Mesendoderm (in vitro differentiated cells): ENCODE measurements around the gene NAV2.
A peak's percentile ranks its signal among the peaks of the same experiment; 100 is the strongest.

Experiments
- DNase-seq: peaks from one replicate; pipeline ENCODE4 v3.0.0; 2013
- H2AK5ac ChIP-seq: 2 replicates; pipeline ENCODE4 v1.6.1; 2013; ENCODE audit warnings: low read length, inconsistent platforms
- H2BK120ac ChIP-seq: 2 replicates; pipeline ENCODE4 v1.6.1; 2013; ENCODE audit warnings: low read depth, mild to moderate bottlenecking, low read length, moderate library complexity, mixed read lengths
- H2BK15ac ChIP-seq: replicated peaks from 2 replicates; pipeline ENCODE4 v1.6.1; 2013; ENCODE audit warnings: low read depth, mild to moderate bottlenecking, moderate library complexity
- H2BK5ac ChIP-seq: 2 replicates; pipeline ENCODE4 v1.6.1; 2013; ENCODE audit warnings: low read length, inconsistent platforms
- H3K18ac ChIP-seq: 2 replicates; pipeline ENCODE4 v1.6.1; 2013; ENCODE audit warnings: mild to moderate bottlenecking, low read length, mixed read lengths
- H3K23ac ChIP-seq: one replicate; pipeline ENCODE4 v1.6.1; 2013; ENCODE audit warnings: low read length
- H3K27ac ChIP-seq: 2 replicates; pipeline ENCODE4 v1.5.1; 2013; ENCODE audit warnings: low read depth, mild to moderate bottlenecking, inconsistent platforms, low read length, moderate library complexity
- H3K27me3 ChIP-seq: 2 replicates; pipeline ENCODE4 v1.6.1; 2013; ENCODE audit warnings: low read length, control low read depth, mild to moderate bottlenecking, inconsistent platforms; ENCODE audit not compliant: insufficient read depth, poor library complexity
- H3K36me3 ChIP-seq: 2 replicates; pipeline ENCODE4 v1.6.1; 2013; ENCODE audit warnings: low read length, inconsistent platforms; ENCODE audit not compliant: control insufficient read depth, insufficient read depth
- H3K4ac ChIP-seq: one replicate; pipeline ENCODE4 v1.6.1; 2013; ENCODE audit warnings: low read depth, mild to moderate bottlenecking, low read length, moderate library complexity
- H3K4me1 ChIP-seq: 2 replicates; pipeline ENCODE4 v1.6.1; 2013; ENCODE audit warnings: low read depth, low read length, inconsistent platforms; ENCODE audit not compliant: control insufficient read depth
- H3K4me2 ChIP-seq: 2 replicates; pipeline ENCODE4 v1.6.1; 2013; ENCODE audit warnings: low read length
- H3K4me3 ChIP-seq: 2 replicates; pipeline ENCODE4 v1.5.1; 2013; ENCODE audit warnings: mild to moderate bottlenecking, low read length
- H3K56ac ChIP-seq: one replicate; pipeline ENCODE4 v1.6.1; 2013; ENCODE audit warnings: low read length
- H3K79me1 ChIP-seq: 2 replicates; pipeline ENCODE4 v1.6.1; 2013; ENCODE audit warnings: low read length, inconsistent platforms
- H3K79me2 ChIP-seq: 2 replicates; pipeline ENCODE4 v1.6.1; 2013; ENCODE audit warnings: mild to moderate bottlenecking, low read length; ENCODE audit not compliant: control insufficient read depth, insufficient read depth
- H3K9ac ChIP-seq: 2 replicates; pipeline ENCODE4 v1.6.1; 2013; ENCODE audit warnings: low read length, inconsistent platforms
- H4K5ac ChIP-seq: one replicate; pipeline ENCODE4 v1.6.1; 2013; ENCODE audit warnings: low read length
- H4K8ac ChIP-seq: one replicate; pipeline ENCODE4 v1.6.1; 2013; ENCODE audit warnings: low read depth, mild to moderate bottlenecking, control low read depth, low read length, moderate library complexity
- WGBS: extraction: QIAGEN DNeasy Blood & Tissue Kit; methylation state at CpG from one replicate; pipeline ENCODE4 v1.1.7; 2013; ENCODE audit warnings: low lambda C conversion rate, missing lambda C conversion rate; ENCODE audit not compliant: insufficient coverage; ENCODE audit errors: extremely low coverage; 5-methylcytosine and 5-hydroxymethylcytosine counted together

Gene NAV2

GRCh38 chr11:19724765-19725164, 12.1 kb downstream of the NAV2 start:
- DNase-seq, result no peak
- Histone ChIP-seq H3K4me3 (no peak overlapping the region), H2BK120ac (no peak overlapping the region), H3K4me1 (no peaks in the 10 kb centered on the region), H2BK5ac (no peak overlapping the region), H4K8ac (no peak overlapping the region), H3K36me3 (no peaks in the 10 kb centered on the region), H2BK15ac (no peak overlapping the region), H3K18ac (no peak overlapping the region), H3K9ac (no peak overlapping the region), H3K79me2 (no peaks in the 10 kb centered on the region), H3K56ac (no peak overlapping the region), H3K27ac (no peak overlapping the region), H4K5ac (no peak overlapping the region), H3K79me1 (no peaks in the 10 kb centered on the region), H3K4ac (no peak overlapping the region), H2AK5ac (no peak overlapping the region), H3K4me2 (no peak overlapping the region), H3K23ac (no peak overlapping the region), H3K27me3 (no peaks in the 10 kb centered on the region)
- no CpG with 5 or more reads among the region's 2 CpGs for WGBS

DNA sequence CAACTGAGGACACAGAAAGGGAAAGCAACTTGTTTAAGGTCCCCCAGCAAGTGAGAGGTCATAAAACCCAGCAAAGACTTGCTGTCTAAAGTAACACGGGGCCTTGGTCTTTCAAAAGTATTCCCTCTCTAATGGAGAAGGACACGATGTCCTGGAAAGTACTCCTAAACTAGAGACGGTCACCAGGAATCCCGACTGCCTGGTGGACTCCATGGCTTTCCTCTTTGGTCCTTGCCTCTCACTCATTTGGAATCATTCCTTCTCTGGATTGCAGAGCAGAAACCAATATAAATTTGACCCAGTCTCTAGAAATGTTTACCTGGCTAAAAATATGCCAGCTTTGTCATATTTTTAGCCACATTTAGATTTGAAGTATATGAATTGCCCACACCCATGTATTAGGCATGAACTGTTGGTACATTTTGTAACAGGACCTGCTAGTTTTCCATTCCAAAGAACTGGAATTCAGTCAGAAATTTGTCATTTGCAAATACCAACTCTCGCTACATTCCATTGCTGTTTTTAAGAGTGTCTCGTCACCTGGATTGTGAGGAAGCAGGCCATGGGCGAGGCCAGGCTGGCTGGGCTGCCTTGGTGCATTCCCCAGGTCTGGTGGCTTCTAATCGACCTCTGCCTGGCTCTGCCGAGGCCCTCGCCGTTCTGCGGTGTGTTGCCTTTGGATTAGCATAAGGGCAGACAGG, 12.9 kb downstream of the NAV2 start:
- no peak overlapping the region for H3K4me2 ChIP-seq
- H3K9ac ChIP-seq, result no peak overlapping the region
- no peak overlapping the region for H2BK5ac ChIP-seq
- H3K56ac ChIP-seq, result no peak overlapping the region
- H2BK15ac ChIP-seq, result no peak overlapping the region
- DNase-seq, result peak; percentile 36
- no CpG with 5 or more reads among the region's 12 CpGs for WGBS
- H2BK120ac ChIP-seq, result no peak overlapping the region
- no peak overlapping the region for H2AK5ac ChIP-seq
- no peaks in the 10 kb centered on the region for H3K4me1 ChIP-seq
- H3K4me3 ChIP-seq, result no peak overlapping the region
- no peak overlapping the region for H3K27ac ChIP-seq
- H4K8ac ChIP-seq, result no peak overlapping the region
- H3K23ac ChIP-seq, result no peak overlapping the region
- H3K36me3 ChIP-seq, result no peaks in the 10 kb centered on the region
- H3K79me1 ChIP-seq, result no peaks in the 10 kb centered on the region
- no peak overlapping the region for H3K18ac ChIP-seq
- H3K27me3 ChIP-seq, result no peaks in the 10 kb centered on the region
- H3K4ac ChIP-seq, result no peak overlapping the region
- no peaks in the 10 kb centered on the region for H3K79me2 ChIP-seq
- no peak overlapping the region for H4K5ac ChIP-seq

DNA sequence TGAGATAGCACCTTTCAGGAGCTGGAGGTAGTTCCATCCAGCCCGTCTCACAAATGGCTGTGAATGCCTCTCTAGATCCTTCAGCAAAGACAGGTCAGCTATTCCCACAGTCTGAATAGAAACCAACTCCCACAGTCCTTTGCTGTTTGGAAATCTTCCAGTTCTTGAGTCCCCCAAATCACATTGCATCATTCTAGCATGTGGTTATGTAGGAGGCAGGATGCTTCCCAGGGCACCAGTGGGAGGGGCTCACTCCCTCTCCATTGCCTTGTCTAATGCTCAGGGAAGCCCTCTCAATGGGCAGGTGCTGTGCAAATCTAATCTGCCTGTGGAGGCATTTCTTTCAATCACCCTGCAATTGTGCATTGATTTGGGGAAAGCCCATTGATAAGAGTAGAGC, 14.6 kb downstream of the NAV2 start:
- Histone ChIP-seq H3K23ac (no peak overlapping the region), H4K5ac (no peak overlapping the region), H3K36me3 (no peaks in the 10 kb centered on the region), H2BK5ac (no peak overlapping the region), H3K79me1 (no peaks in the 10 kb centered on the region), H4K8ac (no peak overlapping the region), H3K4me3 (no peak overlapping the region), H2BK120ac (no peak overlapping the region), H3K4me1 (no peaks in the 10 kb centered on the region), H3K4ac (no peak overlapping the region), H3K9ac (no peak overlapping the region), H3K4me2 (no peak overlapping the region), H2BK15ac (no peak overlapping the region), H3K27ac (no peak overlapping the region), H3K18ac (no peak overlapping the region), H2AK5ac (no peak overlapping the region), H3K79me2 (no peaks in the 10 kb centered on the region), H3K27me3 (no peaks in the 10 kb centered on the region), H3K56ac (no peak overlapping the region)
- WGBS, result no CpG with 5 or more reads among the region's 1 CpG
- DNase-seq, result no peak

DNA sequence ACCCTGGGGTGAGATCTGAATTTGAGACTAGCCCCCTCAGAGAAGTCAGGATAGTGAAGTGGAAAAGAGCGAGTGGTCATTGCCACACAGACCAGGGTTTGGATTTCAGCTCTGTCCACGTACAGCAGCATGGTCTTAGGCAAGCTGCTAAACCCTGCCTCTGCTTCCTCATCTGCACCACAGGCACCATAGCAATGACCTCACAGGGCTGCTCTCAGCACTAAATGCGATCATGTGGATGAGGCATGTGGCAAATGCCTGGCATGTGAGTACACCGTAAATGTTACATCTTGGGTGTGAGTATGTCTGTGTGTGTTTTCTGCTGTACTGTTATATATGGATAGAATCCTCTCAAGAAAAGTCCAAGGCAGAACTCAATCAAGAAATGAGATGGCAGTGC, 15.8 kb downstream of the NAV2 start:
- H3K27ac ChIP-seq, result no peak overlapping the region
- no peak overlapping the region for H2AK5ac ChIP-seq
- peak; percentile 33 for DNase-seq
- no peak overlapping the region for H3K4me2 ChIP-seq
- no peak overlapping the region for H2BK5ac ChIP-seq
- H3K18ac ChIP-seq, result no peak overlapping the region
- H4K5ac ChIP-seq, result no peak overlapping the region
- H3K4me1 ChIP-seq, result no peaks in the 10 kb centered on the region
- no peaks in the 10 kb centered on the region for H3K27me3 ChIP-seq
- H4K8ac ChIP-seq, result no peak overlapping the region
- no peaks in the 10 kb centered on the region for H3K36me3 ChIP-seq
- no CpG with 5 or more reads among the region's 4 CpGs for WGBS
- H2BK120ac ChIP-seq, result no peak overlapping the region
- H3K56ac ChIP-seq, result no peak overlapping the region
- no peak overlapping the region for H3K9ac ChIP-seq
- H3K4ac ChIP-seq, result no peak overlapping the region
- H3K79me1 ChIP-seq, result no peaks in the 10 kb centered on the region
- no peak overlapping the region for H3K23ac ChIP-seq
- H2BK15ac ChIP-seq, result no peak overlapping the region
- H3K79me2 ChIP-seq, result no peaks in the 10 kb centered on the region
- H3K4me3 ChIP-seq, result no peak overlapping the region

DNA sequence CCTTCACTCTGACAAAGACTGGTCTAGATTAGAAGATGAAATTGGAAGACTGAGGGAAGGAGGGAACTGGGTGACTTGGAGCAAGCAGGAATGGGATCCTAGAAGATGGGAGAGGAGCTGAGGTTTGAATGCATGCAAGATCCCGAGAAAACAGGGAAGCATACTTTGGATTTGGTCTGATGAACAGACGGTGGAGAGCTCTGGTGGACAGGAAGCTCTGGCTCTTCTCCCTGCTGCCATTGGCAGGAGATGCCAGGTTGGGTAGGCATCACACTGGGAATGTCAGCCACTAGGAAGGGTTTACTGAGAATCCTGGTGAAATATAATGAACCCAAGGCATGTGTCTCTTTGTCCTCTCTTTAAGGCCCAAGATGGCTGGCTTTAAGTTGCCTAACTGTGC, 16.5 kb downstream of the NAV2 start:
- Histone ChIP-seq H3K23ac (no peak overlapping the region), H4K8ac (no peak overlapping the region), H3K36me3 (no peaks in the 10 kb centered on the region), H3K4me1 (no peaks in the 10 kb centered on the region), H3K4me2 (no peak overlapping the region), H3K27me3 (no peaks in the 10 kb centered on the region), H3K79me2 (no peaks in the 10 kb centered on the region), H2BK120ac (no peak overlapping the region), H3K56ac (no peak overlapping the region), H3K79me1 (no peaks in the 10 kb centered on the region), H3K18ac (no peak overlapping the region), H2BK15ac (no peak overlapping the region), H3K9ac (no peak overlapping the region), H2BK5ac (no peak overlapping the region), H3K27ac (no peak overlapping the region), H3K4me3 (no peak overlapping the region), H4K5ac (no peak overlapping the region), H2AK5ac (no peak overlapping the region), H3K4ac (no peak overlapping the region)
- no CpG with 5 or more reads among the region's 2 CpGs for WGBS
- no peak for DNase-seq

DNA sequence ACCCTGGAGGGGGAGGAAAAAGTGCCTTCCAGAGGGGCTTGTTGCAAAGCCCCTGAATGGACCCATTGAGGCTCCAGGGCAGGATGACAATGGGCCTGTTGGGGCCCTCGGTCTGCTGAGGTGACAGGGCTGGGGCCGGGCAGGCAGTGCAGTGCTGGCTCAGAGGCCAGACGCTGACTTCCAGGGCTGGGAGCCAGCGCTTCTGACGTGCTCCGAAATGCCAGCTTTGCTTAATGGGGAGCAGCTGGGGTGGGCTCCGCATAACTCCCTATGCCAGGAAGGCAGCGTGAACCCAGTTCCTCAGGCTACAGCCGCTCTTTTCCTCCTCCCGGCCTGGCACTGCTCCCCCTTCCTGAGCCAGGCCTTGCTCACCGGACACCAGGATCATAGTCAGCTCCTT, 17.7 kb downstream of the NAV2 start:
- Histone ChIP-seq H3K79me1 (no peaks in the 10 kb centered on the region), H4K5ac (no peak overlapping the region), H3K4me2 (no peak overlapping the region), H3K36me3 (no peaks in the 10 kb centered on the region), H3K4me1 (no peaks in the 10 kb centered on the region), H2BK15ac (no peak overlapping the region), H4K8ac (no peak overlapping the region), H2AK5ac (no peak overlapping the region), H3K56ac (no peak overlapping the region), H3K23ac (no peak overlapping the region), H3K18ac (no peak overlapping the region), H3K27me3 (no peaks in the 10 kb centered on the region), H2BK5ac (no peak overlapping the region), H3K4ac (no peak overlapping the region), H3K9ac (no peak overlapping the region), H2BK120ac (no peak overlapping the region), H3K27ac (no peak overlapping the region), H3K4me3 (no peak overlapping the region), H3K79me2 (no peaks in the 10 kb centered on the region)
- no CpG with 5 or more reads among the region's 11 CpGs for WGBS
- DNase-seq, result no peak
